HG02870 (cell line): Measurements from ENCODE around the gene LIN52.
"Not testable (repeated sequence)": the region's sequence is repeated elsewhere in the genome, so short reads cannot be mapped to it uniquely, and the experiment has no call there.

Source experiments
- ATAC-seq: cut with Tn5 transposase; IDR thresholded peaks from one replicate; pipeline ENCODE4 v1.9.1; 2021; ENCODE audit warnings: mild to moderate bottlenecking, moderate library complexity; ENCODE audit not compliant: unreplicated experiment

LIN52 gene

DNA sequence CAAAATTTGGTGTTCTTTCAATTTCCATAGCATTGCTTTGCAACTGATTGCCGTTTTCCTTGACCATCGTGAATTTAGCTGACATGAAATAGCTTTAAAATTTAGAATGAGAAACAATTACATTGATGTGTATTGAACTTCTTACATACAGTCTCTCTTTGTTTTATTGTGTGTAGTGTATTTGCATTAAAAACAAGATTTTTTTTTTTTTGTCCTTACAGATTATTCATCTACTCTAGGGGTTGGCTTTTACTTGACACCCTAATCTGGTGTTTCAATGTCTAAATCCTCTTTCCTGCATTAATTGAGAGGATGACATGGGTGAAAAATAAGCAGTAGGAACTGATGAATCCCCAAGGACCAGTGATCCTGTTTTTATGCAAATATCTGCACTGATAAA, 20.6 kb downstream of the LIN52 start:
- ATAC-seq: no peak

- no peak for ATAC-seq
Measured at GRCh38 chr14:74109369-74109768, 24.6 kb downstream of the LIN52 start.

- not testable (repeated sequence) for ATAC-seq
Measured at GRCh38 chr14:74111395-74112216, 26.9 kb downstream of the LIN52 start.

- not testable (repeated sequence) for ATAC-seq
Measured at GRCh38 chr14:74125487-74125886, 40.7 kb downstream of the LIN52 start.

DNA sequence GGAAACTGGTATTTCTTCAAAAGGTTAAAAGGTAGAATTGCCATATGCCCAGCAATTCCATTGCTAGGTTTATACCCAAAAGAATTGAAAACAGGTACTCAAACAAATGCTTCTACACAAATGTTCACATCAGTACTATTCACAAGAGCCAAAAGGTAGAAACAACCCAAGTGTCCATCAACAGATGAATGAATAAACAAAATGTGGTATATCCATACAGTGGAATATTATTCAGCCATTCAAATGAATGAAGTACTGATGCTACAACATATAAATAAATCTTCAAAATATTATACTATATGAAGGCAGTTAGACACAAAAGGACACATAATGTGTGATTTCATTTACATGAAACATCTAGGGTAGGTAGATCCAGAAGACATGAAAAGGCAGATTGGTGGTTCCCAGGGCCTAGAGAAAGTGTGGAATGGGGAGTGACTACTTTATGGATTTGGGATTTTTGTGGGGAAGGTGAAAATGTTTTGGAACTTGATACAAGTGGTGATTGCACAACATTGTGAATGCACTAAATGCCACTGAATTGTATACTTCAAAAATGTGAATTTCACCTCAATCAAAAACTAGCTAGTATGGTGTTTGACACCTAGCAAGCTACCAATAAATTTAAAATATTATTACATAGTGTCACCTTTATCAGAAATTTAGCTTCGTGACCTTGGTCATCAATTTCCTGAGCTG, 41.7 kb downstream of the LIN52 start:
- ATAC-seq: no peak

- no peak for ATAC-seq
Measured at GRCh38 chr14:74127634-74128033, 42.9 kb downstream of the LIN52 start.

- no peak for ATAC-seq
Measured at GRCh38 chr14:74133833-74134481, 49.2 kb downstream of the LIN52 start.

DNA sequence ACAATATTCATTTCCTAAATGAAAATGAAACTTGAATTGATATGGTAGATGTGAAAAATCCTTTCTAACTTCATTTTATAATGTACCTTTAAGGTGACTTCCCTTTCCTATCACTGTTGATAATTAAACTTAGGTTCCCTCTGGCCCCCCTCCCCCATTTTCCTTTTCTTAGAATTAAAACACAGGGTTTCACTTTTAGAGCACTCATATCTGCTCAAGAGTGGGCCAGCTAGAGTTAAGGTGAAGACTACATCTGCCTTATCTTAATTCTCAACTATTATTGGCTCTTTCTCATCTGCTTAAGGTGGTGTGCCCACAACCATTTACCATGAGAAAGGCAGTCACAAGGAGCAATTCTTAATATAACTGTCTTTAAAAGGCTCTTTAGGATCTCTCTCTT, 49.7 kb downstream of the LIN52 start:
- no peak for ATAC-seq

GRCh38 chr14:74135426-74135825, 50.7 kb downstream of the LIN52 start:
- ATAC-seq: no peak

- ATAC-seq: no peak
Measured at GRCh38 chr14:74140374-74140850, 55.7 kb downstream of the LIN52 start.

DNA sequence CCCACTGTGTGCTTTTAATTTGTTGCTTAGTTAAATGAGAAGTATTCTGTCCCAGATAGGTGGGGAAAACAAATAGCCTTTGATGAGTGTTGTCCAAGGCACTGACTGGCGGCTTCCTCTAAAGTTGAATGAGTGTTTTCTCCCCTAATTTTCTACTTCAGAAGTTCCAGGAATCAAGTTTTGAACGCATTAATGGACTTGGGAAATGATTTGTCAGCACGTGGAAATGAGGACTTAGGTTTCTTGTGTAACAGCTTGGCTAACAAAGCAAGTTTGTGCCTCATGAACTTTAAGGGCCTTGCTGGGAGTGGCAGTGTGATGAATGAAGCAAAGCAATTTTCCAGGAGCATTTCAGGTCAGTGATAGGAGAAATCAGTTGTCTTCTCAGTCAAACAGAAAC, 56.9 kb downstream of the LIN52 start:
- no peak for ATAC-seq

GRCh38 chr14:74142523-74142922, 57.8 kb downstream of the LIN52 start:
- ATAC-seq: no peak

DNA sequence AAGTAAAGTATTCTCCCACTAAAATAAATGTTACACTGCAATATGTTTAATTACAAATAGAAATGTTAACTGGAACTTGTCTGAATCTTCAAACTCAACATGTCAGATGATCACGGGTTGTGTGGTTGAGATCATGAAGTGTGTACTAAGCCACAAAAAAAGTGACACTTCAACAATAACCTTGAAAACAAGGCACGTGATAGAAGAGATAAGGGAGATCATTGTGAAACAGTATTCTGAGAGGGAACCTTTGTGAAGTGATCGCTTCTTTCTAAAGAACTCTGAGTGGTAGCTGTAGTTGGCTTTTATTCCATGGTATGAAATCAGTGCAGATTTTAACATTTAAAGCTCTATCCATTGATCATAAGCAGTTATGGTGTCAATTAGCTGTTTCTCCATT, 60.0 kb downstream of the LIN52 start:
- ATAC-seq: no peak

- ATAC-seq: no peak
Measured at GRCh38 chr14:74147571-74147970, 62.8 kb downstream of the LIN52 start.

GRCh38 chr14:74148705-74149104, 63.9 kb downstream of the LIN52 start:
- ATAC-seq: no peak

- ATAC-seq: no peak
Measured at GRCh38 chr14:74155287-74155686, 70.5 kb downstream of the LIN52 start.

DNA sequence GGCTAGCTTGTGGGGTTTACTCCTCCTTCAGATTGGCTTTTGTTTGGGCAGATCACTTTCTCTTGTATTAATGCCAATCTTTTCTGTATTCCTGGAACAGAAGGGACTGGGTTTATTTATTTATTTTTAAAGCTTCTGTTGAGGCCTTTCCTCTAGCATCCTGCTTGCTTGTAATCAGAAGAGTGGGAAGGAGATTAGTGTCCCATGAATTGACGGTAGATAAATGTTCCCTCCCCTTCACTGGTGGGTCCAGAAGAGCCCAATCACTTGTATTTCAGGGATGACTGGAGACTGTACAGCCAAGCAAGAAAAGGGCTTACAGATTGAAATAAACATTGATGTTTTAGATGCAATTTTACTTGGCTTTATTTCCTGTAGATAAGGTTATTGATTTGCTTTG, 71.0 kb downstream of the LIN52 start:
- no peak for ATAC-seq

DNA sequence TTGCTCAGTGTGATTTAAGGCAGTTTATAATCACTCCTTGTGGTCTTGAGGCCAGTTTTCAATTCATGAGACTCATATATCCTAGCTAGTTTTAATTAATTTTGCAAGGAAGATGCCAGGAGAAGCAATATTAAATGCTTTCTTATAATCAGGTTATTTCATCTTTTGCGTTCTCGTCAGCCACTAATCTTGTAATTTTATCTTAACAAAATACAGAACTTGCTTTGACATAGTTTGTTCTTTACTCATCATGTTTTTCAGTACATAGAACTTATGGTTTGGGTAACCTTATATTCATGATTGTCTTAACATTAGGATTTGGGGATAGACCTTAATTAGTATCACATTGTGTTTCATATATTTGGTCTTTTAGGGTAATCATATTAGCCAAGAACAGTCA, 76.0 kb downstream of the LIN52 start:
- ATAC-seq: no peak

GRCh38 chr14:74161526-74162158, 76.9 kb downstream of the LIN52 start:
- ATAC-seq: no peak

GRCh38 chr14:74169906-74170305, 85.2 kb downstream of the LIN52 start:
- no peak for ATAC-seq

DNA sequence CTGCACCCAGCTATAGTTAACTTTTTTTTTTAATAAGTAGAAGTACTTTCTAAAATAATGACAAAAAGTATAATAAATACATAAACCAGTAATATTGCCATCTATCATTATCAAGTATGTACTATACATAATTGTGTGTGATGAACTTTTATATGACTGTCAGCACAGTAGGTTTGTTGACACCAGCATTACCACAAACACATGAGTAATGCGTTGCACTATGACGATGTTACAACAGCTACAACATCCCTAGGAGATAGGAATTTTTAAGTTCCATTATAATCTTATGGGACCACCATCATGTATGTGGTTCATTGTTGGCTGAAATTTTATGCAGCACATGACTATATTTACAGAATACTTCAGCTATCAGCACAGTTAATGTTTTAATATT, 91.6 kb downstream of the LIN52 start:
- ATAC-seq: no peak
